22Rv1 (cell line): Measurements from ENCODE around the gene EYA2.

Experiments used
- H3K27ac ChIP-seq: fragments of 450-650 bp; 2 replicates; pipeline ENCODE4 v1.5.1; 2017
- ZFX ChIP-seq: fragments of 450-650 bp; IDR thresholded peaks from 2 replicates; pipeline ENCODE4 v1.6.1; 2017; ENCODE audit warnings: antibody characterized with exemption, borderline replicate concordance
- TF ChIP-seq, protein P1 (sequence below): fragments of 450-650 bp; IDR thresholded peaks from 2 replicates; pipeline ENCODE4 v1.5.1; 2017; ENCODE audit warnings: mild to moderate bottlenecking

The EYA2 gene

DNA sequence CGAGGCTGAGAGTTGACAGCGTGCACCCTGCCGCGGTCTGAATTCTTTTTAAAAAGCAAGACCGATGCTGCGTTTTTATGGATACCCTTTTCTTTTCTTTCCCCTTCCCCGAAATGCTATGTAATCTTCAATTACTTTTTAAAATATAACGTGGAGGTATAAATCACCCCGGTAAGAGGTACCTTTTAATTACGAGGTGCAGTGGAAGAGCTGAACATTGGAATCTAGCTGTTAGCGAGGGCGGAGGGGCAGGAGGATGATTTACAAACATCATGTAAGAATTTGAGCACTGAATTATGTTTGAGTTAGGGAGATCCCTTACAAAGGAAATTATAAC, 1.2 kb downstream of the EYA2 start:
- H3K27ac ChIP-seq = no peak overlapping the region
- TF ChIP-seq ZFX = no peak
- TF ChIP-seq, protein P1, sequence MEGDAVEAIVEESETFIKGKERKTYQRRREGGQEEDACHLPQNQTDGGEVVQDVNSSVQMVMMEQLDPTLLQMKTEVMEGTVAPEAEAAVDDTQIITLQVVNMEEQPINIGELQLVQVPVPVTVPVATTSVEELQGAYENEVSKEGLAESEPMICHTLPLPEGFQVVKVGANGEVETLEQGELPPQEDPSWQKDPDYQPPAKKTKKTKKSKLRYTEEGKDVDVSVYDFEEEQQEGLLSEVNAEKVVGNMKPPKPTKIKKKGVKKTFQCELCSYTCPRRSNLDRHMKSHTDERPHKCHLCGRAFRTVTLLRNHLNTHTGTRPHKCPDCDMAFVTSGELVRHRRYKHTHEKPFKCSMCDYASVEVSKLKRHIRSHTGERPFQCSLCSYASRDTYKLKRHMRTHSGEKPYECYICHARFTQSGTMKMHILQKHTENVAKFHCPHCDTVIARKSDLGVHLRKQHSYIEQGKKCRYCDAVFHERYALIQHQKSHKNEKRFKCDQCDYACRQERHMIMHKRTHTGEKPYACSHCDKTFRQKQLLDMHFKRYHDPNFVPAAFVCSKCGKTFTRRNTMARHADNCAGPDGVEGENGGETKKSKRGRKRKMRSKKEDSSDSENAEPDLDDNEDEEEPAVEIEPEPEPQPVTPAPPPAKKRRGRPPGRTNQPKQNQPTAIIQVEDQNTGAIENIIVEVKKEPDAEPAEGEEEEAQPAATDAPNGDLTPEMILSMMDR = no peak

DNA sequence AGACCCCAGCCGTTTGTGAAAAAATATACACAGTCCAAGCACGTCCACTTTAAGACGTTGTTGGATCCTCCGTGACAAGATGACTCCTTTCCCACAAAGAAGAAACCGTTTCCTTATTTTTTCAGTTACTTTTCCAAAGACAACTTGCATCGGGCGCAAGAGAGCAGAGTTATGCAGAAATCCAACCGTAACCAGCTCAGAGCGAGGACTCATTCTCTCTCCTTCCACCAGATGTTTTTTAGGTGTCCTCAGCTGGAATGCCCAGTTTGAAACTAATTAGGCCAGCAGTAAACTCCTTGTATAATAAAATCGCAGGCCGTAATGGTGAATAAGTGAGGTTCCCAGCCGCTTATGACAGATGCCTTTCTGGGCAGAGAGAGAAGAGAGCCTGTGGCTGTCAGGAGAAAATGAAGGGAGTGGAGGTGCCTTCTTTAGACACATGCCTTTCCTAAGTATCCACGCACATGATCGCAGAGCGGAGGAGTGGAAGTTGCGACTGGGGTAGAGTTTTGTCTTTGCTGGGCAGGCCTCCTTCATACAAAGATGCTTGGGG, 2.8 kb downstream of the EYA2 start:
- H3K27ac ChIP-seq = no peak overlapping the region
- TF ChIP-seq, protein P1 = no peak
- no peak for TF ChIP-seq ZFX

DNA sequence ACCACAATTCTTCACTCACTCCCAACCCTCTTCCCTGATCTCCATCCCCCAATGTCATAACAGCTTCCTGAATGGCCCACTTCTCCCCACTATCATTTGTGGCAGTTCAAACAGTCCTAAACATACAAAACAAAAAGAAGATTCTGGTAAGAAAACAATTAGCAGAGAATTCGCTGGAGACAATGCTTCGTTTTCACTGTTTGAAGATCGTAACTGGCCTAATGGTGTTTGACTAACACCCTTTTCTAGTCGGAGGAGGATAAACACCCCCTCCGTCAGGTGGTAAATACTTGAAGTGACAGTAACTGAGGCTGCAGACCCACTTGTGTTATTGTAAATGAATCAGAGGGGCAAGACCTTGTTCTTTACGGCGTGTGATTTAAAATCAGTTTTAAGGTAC, 3.8 kb downstream of the EYA2 start:
- TF ChIP-seq, protein P1 = no peak
- TF ChIP-seq ZFX = no peak
- H3K27ac ChIP-seq = no peak overlapping the region

DNA sequence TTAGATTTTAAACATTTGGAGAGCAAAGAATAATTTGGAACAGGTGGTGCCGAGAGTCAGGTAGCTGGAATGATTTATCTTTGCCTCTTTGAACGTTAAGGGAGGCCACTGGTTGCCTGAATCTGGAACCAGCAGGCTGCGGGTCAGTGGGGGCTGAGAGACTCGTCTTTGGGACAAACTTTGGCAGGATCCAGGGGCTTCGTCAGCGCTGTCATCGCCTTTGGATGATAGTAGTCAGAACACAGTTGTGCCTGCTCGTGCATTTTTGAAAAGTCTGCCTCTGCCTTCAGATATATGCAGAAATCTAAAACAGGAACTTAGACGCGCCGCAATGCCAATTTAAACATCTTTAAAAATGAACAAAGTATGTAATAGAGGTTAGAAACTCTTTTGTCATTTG, 5.0 kb downstream of the EYA2 start:
- TF ChIP-seq ZFX = no peak
- TF ChIP-seq, protein P1 = no peak
- no peak overlapping the region for H3K27ac ChIP-seq

DNA sequence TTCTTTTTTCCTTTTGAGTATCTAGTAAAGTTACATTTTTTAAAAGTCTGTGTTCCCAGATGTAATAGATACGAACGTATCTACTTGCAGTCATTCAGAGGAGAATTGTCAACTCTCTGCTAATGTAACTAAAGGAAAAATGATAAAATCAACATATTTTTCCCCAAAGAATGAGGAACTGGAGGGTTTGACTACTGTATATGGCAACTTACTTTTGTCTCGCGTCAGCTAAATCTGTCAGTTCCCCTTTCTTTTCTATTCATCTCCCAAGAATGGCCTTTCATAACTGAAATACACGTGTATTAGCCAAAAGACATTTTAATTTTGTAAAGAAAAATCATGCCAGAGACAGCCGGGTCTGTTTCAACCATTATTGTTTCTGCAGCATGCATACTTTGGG, 5.4 kb downstream of the EYA2 start:
- no peak for TF ChIP-seq ZFX
- TF ChIP-seq, protein P1 = no peak
- H3K27ac ChIP-seq = no peak overlapping the region

DNA sequence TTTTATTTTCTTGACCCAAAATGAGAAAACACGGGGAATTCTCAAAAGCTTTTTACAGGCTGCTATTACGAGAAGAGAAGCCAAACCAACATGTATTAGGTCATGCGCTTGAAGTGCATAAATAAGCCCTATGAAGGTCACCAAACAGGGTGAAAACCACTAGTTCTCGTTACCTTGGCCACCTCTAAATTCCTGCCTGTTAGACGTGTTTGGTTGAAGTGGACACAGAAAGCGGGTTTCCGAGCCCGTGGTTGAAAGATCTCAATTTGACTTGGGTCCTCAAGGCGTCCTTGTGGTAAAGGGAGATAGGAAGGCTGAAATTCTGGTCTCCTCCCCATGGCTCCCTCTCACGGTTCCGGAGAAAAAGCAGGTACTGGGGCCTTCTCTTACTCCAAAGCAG, 6.2 kb downstream of the EYA2 start:
- no peak for TF ChIP-seq ZFX
- TF ChIP-seq, protein P1 = no peak
- H3K27ac ChIP-seq = no peak overlapping the region

DNA sequence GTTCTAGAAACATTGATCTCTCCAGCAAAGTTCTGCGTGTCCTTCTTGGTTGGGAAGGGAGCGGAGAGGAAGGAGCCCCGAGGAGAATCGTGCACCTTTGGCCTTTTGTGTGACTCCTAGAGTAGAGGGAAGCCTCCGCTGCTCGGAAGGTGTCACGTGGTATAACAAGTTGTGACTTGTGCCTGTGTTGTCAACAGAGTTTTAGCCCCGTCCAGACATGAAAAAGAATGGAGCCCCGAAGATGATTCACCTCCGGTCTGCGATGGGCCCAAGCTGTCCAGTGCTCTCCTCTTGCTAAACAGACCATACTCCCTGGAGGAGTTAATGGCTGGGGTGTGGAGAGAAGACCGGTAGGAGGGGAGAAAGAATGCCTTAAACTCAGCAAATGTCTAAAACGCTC, 7.0 kb downstream of the EYA2 start:
- TF ChIP-seq, protein P1 = no peak
- no peak for TF ChIP-seq ZFX
- H3K27ac ChIP-seq = no peak overlapping the region
